SHP77 treated with DMSO at 0.1 percent for 48 hours (cell line): ENCODE results near the gene PRODH2.
"Not testable (repeated sequence)": the region's sequence is repeated elsewhere in the genome, so short reads cannot be mapped to it uniquely, and the experiment has no call there.

Experiments
- DNase-seq: peaks from one replicate; lab custom pipeline; 2025; lab: John Stamatoyannopoulos, UW

Gene PRODH2

GRCh38 chr19:35781650-35782049, 31.0 kb downstream of the PRODH2 start:
- no peak for DNase-seq

GRCh38 chr19:35780717-35781116, 31.9 kb downstream of the PRODH2 start:
- DNase-seq = no peak

GRCh38 chr19:35780058-35780457, 32.6 kb downstream of the PRODH2 start:
- DNase-seq = no peak

- no peak for DNase-seq
These were observed 33.6 kb downstream of the PRODH2 start for GRCh38 chr19:35779033-35779432.

- no peak for DNase-seq
These were observed 34.7 kb downstream of the PRODH2 start for GRCh38 chr19:35777961-35778360.

- DNase-seq = no peak
These were observed 35.4 kb downstream of the PRODH2 start for GRCh38 chr19:35777086-35777841.

- DNase-seq = no peak
These were observed 36.4 kb downstream of the PRODH2 start for GRCh38 chr19:35776102-35776788.

GRCh38 chr19:35775298-35776101, 37.1 kb downstream of the PRODH2 start, which contains the start of gene ARHGAP33:
Gene ARHGAP33 (plus strand): TSS chr19:35775564. CDS start chr19:35775659, 95 bp downstream.
- peak; percentile 87 for DNase-seq

- DNase-seq = no peak
These were observed 37.7 kb downstream of the PRODH2 start for GRCh38 chr19:35775046-35775297.

- DNase-seq = no peak
These were observed 38.2 kb downstream of the PRODH2 start for GRCh38 chr19:35774274-35775045.

- no peak for DNase-seq
These were observed 39.4 kb downstream of the PRODH2 start for GRCh38 chr19:35773020-35773806.

- DNase-seq = not testable (repeated sequence)
These were observed 40.3 kb downstream of the PRODH2 start for GRCh38 chr19:35772362-35772761.

GRCh38 chr19:35768082-35768421, 44.6 kb downstream of the PRODH2 start:
- DNase-seq = no peak

GRCh38 chr19:35767288-35768081, 45.2 kb downstream of the PRODH2 start:
- DNase-seq = no peak

GRCh38 chr19:35766571-35767104, 46.0 kb downstream of the PRODH2 start:
- DNase-seq = no peak

GRCh38 chr19:35764432-35765315, 48.0 kb downstream of the PRODH2 start:
- no peak for DNase-seq

- no peak for DNase-seq
These were observed 51.8 kb downstream of the PRODH2 start for GRCh38 chr19:35760711-35761349.

- no peak for DNase-seq
These were observed 52.9 kb downstream of the PRODH2 start for GRCh38 chr19:35759697-35760096.
